ENCODE results near the gene BLM. TPM values are rescaled to one million over a fixed set of nuclear protein-coding genes. Genes with fewer than 3 reads are reported as not detected.
"Not testable (repeated sequence)": the region's sequence is repeated elsewhere in the genome, so short reads cannot be mapped to it uniquely, and the experiment has no call there.

Gene BLM
- total RNA-seq, 1 donor from 2014 or later: 58.0 TPM

GRCh38 chr15:90685591-90686434 lies 31.3 kb upstream of the BLM start:
- H3K4me3 Mint-ChIP-seq: no peak overlapping the region
- no peaks in the 10 kb centered on the region for H3K4me1 ChIP-seq
- H3K27me3 Mint-ChIP-seq (ENCODE audit: insufficient read depth, low read depth): no peaks in the 10 kb centered on the region
- no peaks in the 10 kb centered on the region for H3K27me3 ChIP-seq
- H2AFZ ChIP-seq (replicated peaks): no peak overlapping the region
- H3K79me2 ChIP-seq (ENCODE audit: low read depth): no peaks in the 10 kb centered on the region
- H3K27ac Mint-ChIP-seq: no peak overlapping the region
- no peak overlapping the region for H3K4me3 ChIP-seq
- no peaks in the 10 kb centered on the region for H3K36me3 ChIP-seq
- TF ChIP-seq EZH2phosphoT487 (IDR thresholded peaks at IDR 0.05) (no peak), EZH2 (IDR thresholded peaks at IDR 0.05) (no peak), CTCF (IDR thresholded peaks at IDR 0.05) (no peak)
- H3K9ac ChIP-seq: no peak overlapping the region
- peaks cover 3% of the 10 kb centered on the region for H3K9me3 Mint-ChIP-seq
- H3K4me1 Mint-ChIP-seq: peaks cover 6% of the 10 kb centered on the region
- no peak overlapping the region for H3K27ac ChIP-seq
- no peak overlapping the region for H3K4me2 ChIP-seq
- H4K20me1 ChIP-seq (ENCODE audit: low read depth): no peaks in the 10 kb centered on the region
- H3F3A ChIP-seq (ENCODE audit: low read depth): no peaks in the 10 kb centered on the region
- DNase-seq (ENCODE audit: low spot score): no peak
- no peaks in the 10 kb centered on the region for H3K36me3 Mint-ChIP-seq
- no peaks in the 10 kb centered on the region for H3K9me3 ChIP-seq (ENCODE audit: low read depth)

- Histone ChIP-seq H3K36me3 (no peaks in the 10 kb centered on the region), H3K27ac (no peak overlapping the region), H3K27me3 (no peaks in the 10 kb centered on the region), H3K4me3 (no peak overlapping the region), H3F3A (ENCODE audit: low read depth) (no peaks in the 10 kb centered on the region), H2AFZ (replicated peaks) (no peak overlapping the region), H3K4me2 (no peak overlapping the region), H3K79me2 (ENCODE audit: low read depth) (no peaks in the 10 kb centered on the region), H4K20me1 (ENCODE audit: low read depth) (no peaks in the 10 kb centered on the region), H3K9me3 (ENCODE audit: low read depth) (no peaks in the 10 kb centered on the region), H3K9ac (no peak overlapping the region), H3K4me1 (no peaks in the 10 kb centered on the region)
- peaks cover 3% of the 10 kb centered on the region for H3K9me3 Mint-ChIP-seq
- H3K4me3 Mint-ChIP-seq: no peak overlapping the region
- no peak overlapping the region for H3K27ac Mint-ChIP-seq
- TF ChIP-seq EZH2 (IDR thresholded peaks at IDR 0.05): no peak
- TF ChIP-seq EZH2phosphoT487 (IDR thresholded peaks at IDR 0.05): no peak
- TF ChIP-seq CTCF (IDR thresholded peaks at IDR 0.05): no peak
- no peaks in the 10 kb centered on the region for H3K36me3 Mint-ChIP-seq
- H3K4me1 Mint-ChIP-seq: peaks cover 6% of the 10 kb centered on the region
- no peak for DNase-seq (ENCODE audit: low spot score)
- no peaks in the 10 kb centered on the region for H3K27me3 Mint-ChIP-seq (ENCODE audit: insufficient read depth, low read depth)
Observed at GRCh38 chr15:90686435-90687218, 30.5 kb upstream of the BLM start.

GRCh38 chr15:90689326-90689961 lies 27.7 kb upstream of the BLM start:
- not testable (repeated sequence) for H3K36me3 ChIP-seq; H3K4me3 ChIP-seq; H3K27ac ChIP-seq; H3K4me2 ChIP-seq; H3K4me3 Mint-ChIP-seq; H3K27me3 Mint-ChIP-seq (ENCODE audit: insufficient read depth, low read depth); H3K4me1 ChIP-seq; H2AFZ ChIP-seq (replicated peaks); H3K27ac Mint-ChIP-seq; H3K4me1 Mint-ChIP-seq; H3K9me3 Mint-ChIP-seq; H3K79me2 ChIP-seq (ENCODE audit: low read depth); H3F3A ChIP-seq (ENCODE audit: low read depth); H3K9me3 ChIP-seq (ENCODE audit: low read depth); H3K27me3 ChIP-seq; H3K9ac ChIP-seq; H3K36me3 Mint-ChIP-seq; DNase-seq (ENCODE audit: low spot score); H4K20me1 ChIP-seq (ENCODE audit: low read depth)

Measured in neural progenitor cell (in vitro differentiated cells).